WTC11 (cell line): ENCODE results near the gene NKX6-2. TPM values are rescaled to one million over a fixed set of nuclear protein-coding genes. Genes with fewer than 3 reads are reported as not detected.

Experiments used
- ATAC-seq: fragments of 200-7000 bp; cut with Tn5 transposase; 2 replicates; pipeline ENCODE4 v1.10.0; 2021; ENCODE audit warnings: mild to moderate bottlenecking, moderate library complexity
- CTCF ChIA-PET: fragments of 300-600 bp; sonication (Branson Sonifier 250); formaldehyde crosslinking; loops from one replicate; lab custom pipeline; 2021; ENCODE audit warnings: antibody characterized with exemption; lab: Charles Lee
- POLR2A ChIA-PET: fragments of 350-600 bp; sonication (Branson Sonifier 250); formaldehyde crosslinking; loops from one replicate; lab custom pipeline; 2021; ENCODE audit warnings: antibody characterized with exemption; lab: Charles Lee
- DNase-seq: peaks from one replicate; pipeline ENCODE4 v3.0.0; 2021; ENCODE audit warnings: low spot score
- H3K27ac Mint-ChIP-seq: 2 replicates; pipeline ENCODE4 v1.8.0; 2021; ENCODE audit warnings: mixed read lengths
- H3K27me3 Mint-ChIP-seq: 2 replicates; pipeline ENCODE4 v1.8.0; 2021; ENCODE audit warnings: low read depth, mild to moderate bottlenecking, moderate library complexity, mixed read lengths
- H3K36me3 Mint-ChIP-seq: 2 replicates; pipeline ENCODE4 v1.8.0; 2021; ENCODE audit warnings: mixed read lengths
- H3K4me1 Mint-ChIP-seq: 2 replicates; pipeline ENCODE4 v1.8.0; 2022; ENCODE audit warnings: mixed read lengths
- H3K4me3 Mint-ChIP-seq: 2 replicates; pipeline ENCODE4 v1.8.0; 2021; ENCODE audit warnings: mild to moderate bottlenecking, moderate library complexity, mixed read lengths
- H3K9me3 Mint-ChIP-seq: 2 replicates; pipeline ENCODE4 v1.8.0; 2021; ENCODE audit warnings: mixed read lengths
- ATF1 ChIP-seq: sonication (generic); formaldehyde crosslinking; IDR thresholded peaks from 2 replicates; pipeline ENCODE4 v1.8.1; 2023; ENCODE audit warnings: mild to moderate bottlenecking, moderate library complexity, missing genetic modification reagents
- EMX1 ChIP-seq: fragments of 250-450 bp; sonication (Bioruptor Pico); IDR thresholded peaks from 2 replicates; pipeline ENCODE4 v1.8.0; 2021; ENCODE audit warnings: mild to moderate bottlenecking
- GRHL2 ChIP-seq: fragments of 250-450 bp; sonication (Bioruptor Pico); IDR thresholded peaks from 2 replicates; pipeline ENCODE4 v1.8.0; 2022; ENCODE audit warnings: mild to moderate bottlenecking, moderate library complexity; ENCODE audit not compliant: insufficient replicate concordance, severe bottlenecking
- JUN ChIP-seq: sonication (generic); formaldehyde crosslinking; IDR thresholded peaks from 2 replicates; pipeline ENCODE4 v1.8.0; 2023; ENCODE audit warnings: mild to moderate bottlenecking, missing genetic modification reagents
- ZNF138 ChIP-seq: sonication (generic); formaldehyde crosslinking; conservative IDR thresholded peaks from 2 replicates; pipeline ENCODE4 v1.8.1; 2022; ENCODE audit warnings: mild to moderate bottlenecking, moderate library complexity, missing genetic modification reagents
- ZNF317 ChIP-seq: sonication (generic); formaldehyde crosslinking; IDR thresholded peaks from 2 replicates; pipeline ENCODE4 v1.8.1; 2023; ENCODE audit warnings: low read depth, mild to moderate bottlenecking, moderate library complexity, missing genetic modification reagents, borderline replicate concordance
- total RNA-seq: library from RNA; stranded (reverse); gene quantifications from 3 replicates; pipeline ENCODE4 v1.2.3, GENCODE V29; 2021
- TF ChIP-seq, protein P1 (sequence below): fragments of 250-450 bp; sonication (Bioruptor Pico); IDR thresholded peaks from 2 replicates; pipeline ENCODE4 v1.9.0; 2021; ENCODE audit warnings: mild to moderate bottlenecking, borderline replicate concordance
- TF ChIP-seq, protein P2 (sequence below): fragments of 250-450 bp; sonication (Bioruptor Pico); IDR thresholded peaks from 2 replicates; pipeline ENCODE4 v1.9.0; 2021; ENCODE audit warnings: moderate library complexity, mild to moderate bottlenecking, inconsistent platforms, borderline replicate concordance
- TF ChIP-seq, protein P3 (sequence below): sonication (generic); formaldehyde crosslinking; conservative IDR thresholded peaks from 2 replicates; pipeline ENCODE4 v1.8.1; 2022; ENCODE audit warnings: mild to moderate bottlenecking, missing genetic modification reagents
- TF ChIP-seq, protein P4 (sequence below): fragments of 250-450 bp; sonication (Bioruptor Pico); IDR thresholded peaks from 2 replicates; pipeline ENCODE4 v1.9.0; 2021; ENCODE audit warnings: mild to moderate bottlenecking
- TF ChIP-seq, protein P5 (sequence below): sonication (generic); formaldehyde crosslinking; IDR thresholded peaks from 2 replicates; pipeline ENCODE4 v1.8.1; 2023; ENCODE audit warnings: mild to moderate bottlenecking, missing genetic modification reagents
- TF ChIP-seq, protein P6 (sequence below): sonication (generic); formaldehyde crosslinking; IDR thresholded peaks from 2 replicates; pipeline ENCODE4 v1.8.0; 2022; ENCODE audit warnings: mild to moderate bottlenecking, missing genetic modification reagents
- TF ChIP-seq, protein P7 (sequence below): fragments of 250-450 bp; sonication (Bioruptor Pico); IDR thresholded peaks from 2 replicates; pipeline ENCODE4 v2.1.2; 2022; ENCODE audit warnings: mild to moderate bottlenecking, moderate library complexity
- TF ChIP-seq, protein P8 (sequence below): fragments of 250-450 bp; sonication (Bioruptor Pico); IDR thresholded peaks from 2 replicates; pipeline ENCODE4 v1.8.0; 2021; ENCODE audit warnings: mild to moderate bottlenecking

NKX6-2 gene
- total RNA-seq, 1 experiment from 2014 or later, result 0.15 TPM

DNA sequence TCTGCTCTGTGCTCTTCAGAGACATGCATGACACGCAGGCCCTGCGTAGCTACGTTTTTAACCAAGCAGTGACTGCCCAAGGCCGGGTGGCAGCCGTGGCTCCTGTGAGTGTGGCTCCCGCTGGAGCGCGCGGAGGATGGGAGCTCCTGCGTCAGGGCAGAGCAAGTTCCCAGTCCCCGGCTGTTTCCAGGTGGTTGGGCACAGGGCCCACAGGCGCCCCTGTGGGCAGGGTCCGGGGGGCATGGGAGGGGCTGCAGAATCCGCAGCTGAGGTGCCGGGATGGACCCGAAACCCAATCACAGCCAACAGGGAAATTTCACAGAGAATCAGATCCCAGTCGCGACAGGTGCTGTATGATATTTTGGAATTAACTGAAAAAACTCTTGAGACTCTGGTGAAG, 9.8 kb downstream of the NKX6-2 start (continued):
- TF ChIP-seq, protein P1, sequence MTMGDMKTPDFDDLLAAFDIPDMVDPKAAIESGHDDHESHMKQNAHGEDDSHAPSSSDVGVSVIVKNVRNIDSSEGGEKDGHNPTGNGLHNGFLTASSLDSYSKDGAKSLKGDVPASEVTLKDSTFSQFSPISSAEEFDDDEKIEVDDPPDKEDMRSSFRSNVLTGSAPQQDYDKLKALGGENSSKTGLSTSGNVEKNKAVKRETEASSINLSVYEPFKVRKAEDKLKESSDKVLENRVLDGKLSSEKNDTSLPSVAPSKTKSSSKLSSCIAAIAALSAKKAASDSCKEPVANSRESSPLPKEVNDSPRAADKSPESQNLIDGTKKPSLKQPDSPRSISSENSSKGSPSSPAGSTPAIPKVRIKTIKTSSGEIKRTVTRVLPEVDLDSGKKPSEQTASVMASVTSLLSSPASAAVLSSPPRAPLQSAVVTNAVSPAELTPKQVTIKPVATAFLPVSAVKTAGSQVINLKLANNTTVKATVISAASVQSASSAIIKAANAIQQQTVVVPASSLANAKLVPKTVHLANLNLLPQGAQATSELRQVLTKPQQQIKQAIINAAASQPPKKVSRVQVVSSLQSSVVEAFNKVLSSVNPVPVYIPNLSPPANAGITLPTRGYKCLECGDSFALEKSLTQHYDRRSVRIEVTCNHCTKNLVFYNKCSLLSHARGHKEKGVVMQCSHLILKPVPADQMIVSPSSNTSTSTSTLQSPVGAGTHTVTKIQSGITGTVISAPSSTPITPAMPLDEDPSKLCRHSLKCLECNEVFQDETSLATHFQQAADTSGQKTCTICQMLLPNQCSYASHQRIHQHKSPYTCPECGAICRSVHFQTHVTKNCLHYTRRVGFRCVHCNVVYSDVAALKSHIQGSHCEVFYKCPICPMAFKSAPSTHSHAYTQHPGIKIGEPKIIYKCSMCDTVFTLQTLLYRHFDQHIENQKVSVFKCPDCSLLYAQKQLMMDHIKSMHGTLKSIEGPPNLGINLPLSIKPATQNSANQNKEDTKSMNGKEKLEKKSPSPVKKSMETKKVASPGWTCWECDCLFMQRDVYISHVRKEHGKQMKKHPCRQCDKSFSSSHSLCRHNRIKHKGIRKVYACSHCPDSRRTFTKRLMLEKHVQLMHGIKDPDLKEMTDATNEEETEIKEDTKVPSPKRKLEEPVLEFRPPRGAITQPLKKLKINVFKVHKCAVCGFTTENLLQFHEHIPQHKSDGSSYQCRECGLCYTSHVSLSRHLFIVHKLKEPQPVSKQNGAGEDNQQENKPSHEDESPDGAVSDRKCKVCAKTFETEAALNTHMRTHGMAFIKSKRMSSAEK (CRISPR knock-in tag), result no peak

DNA sequence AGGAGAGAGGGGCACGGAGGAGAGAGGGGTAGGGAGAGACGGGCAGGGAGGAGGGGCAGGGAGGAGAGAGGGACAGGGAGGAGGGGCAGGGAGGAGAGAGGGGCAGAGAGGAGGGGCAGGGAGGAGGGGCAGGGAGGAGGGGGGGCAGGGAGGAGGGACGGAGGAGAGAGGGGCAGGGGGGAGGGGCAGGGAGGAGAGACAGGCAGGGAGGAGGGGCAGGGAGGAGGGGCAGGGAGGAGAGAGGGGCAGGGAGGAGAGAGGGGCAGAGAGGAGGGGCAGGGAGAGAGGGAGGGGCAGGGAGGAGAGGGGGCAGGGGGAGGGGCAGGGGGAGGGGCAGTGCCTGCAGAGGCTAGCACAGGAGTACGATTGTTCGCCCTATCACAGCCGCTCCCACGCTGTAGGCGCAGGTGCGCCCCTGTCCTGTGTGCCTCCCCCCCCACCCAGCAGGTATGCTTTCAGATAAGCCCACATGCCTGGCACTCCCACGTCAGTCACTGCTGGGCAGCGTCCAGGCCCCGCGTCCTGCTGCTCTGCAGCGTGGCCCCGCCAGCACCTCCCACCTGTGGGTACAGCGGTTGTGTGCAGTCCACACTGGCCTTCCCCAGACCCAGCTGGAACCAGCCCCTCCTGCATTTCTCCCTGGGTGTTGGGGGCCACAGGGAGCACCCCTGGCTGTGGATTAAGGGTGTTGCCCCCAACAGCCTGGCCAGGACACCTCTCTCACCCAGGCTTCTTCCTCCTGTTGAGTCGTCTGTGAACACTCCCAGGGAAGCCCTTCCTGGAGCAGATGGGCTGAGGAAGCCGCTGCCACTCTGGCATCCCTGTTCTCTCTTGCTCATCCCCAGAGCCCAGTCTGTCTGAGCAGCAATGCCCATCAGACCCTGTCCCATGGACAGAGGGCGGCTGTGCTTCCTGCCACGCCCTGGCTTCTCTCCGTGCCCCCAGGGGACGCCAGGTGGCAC, 10.8 kb downstream of the NKX6-2 start:
- ATAC-seq, result no peak
- DNase-seq, result no peak
- CTCF ChIA-PET, result interaction anchor here (1.5 kb wide), 1 partner anchor 120 kb away, joined by 5 read pairs; no protein-coding TSS in a partner anchor
- Mint-ChIP-seq H3K4me1 (no peaks in the 10 kb centered on the region), H3K4me3 (no peak overlapping the region), H3K9me3 (peaks cover 11% of the 10 kb centered on the region), H3K36me3 (peaks cover 16% of the 10 kb centered on the region), H3K27me3 (no peaks in the 10 kb centered on the region; the same call in 1 of the 2 replicates), H3K27ac (no peak overlapping the region)
- POLR2A ChIA-PET, result no interaction called here
- TF ChIP-seq, protein P2, sequence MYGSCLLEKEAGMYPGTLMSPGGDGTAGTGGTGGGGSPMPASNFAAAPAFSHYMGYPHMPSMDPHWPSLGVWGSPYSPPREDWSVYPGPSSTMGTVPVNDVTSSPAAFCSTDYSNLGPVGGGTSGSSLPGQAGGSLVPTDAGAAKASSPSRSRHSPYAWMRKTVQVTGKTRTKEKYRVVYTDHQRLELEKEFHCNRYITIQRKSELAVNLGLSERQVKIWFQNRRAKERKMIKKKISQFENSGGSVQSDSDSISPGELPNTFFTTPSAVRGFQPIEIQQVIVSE, result no peak
- TF ChIP-seq, protein P3, sequence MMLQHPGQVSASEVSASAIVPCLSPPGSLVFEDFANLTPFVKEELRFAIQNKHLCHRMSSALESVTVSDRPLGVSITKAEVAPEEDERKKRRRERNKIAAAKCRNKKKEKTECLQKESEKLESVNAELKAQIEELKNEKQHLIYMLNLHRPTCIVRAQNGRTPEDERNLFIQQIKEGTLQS (CRISPR knock-in tag), result no peak
- TF ChIP-seq ZNF138 (CRISPR knock-in tag) (no peak), ZNF317 (CRISPR knock-in tag) (no peak), ATF1 (CRISPR knock-in tag) (no peak), JUN (CRISPR knock-in tag) (no peak), GRHL2 (CRISPR knock-in tag) (no peak), EMX1 (no peak)
- TF ChIP-seq, protein P4, sequence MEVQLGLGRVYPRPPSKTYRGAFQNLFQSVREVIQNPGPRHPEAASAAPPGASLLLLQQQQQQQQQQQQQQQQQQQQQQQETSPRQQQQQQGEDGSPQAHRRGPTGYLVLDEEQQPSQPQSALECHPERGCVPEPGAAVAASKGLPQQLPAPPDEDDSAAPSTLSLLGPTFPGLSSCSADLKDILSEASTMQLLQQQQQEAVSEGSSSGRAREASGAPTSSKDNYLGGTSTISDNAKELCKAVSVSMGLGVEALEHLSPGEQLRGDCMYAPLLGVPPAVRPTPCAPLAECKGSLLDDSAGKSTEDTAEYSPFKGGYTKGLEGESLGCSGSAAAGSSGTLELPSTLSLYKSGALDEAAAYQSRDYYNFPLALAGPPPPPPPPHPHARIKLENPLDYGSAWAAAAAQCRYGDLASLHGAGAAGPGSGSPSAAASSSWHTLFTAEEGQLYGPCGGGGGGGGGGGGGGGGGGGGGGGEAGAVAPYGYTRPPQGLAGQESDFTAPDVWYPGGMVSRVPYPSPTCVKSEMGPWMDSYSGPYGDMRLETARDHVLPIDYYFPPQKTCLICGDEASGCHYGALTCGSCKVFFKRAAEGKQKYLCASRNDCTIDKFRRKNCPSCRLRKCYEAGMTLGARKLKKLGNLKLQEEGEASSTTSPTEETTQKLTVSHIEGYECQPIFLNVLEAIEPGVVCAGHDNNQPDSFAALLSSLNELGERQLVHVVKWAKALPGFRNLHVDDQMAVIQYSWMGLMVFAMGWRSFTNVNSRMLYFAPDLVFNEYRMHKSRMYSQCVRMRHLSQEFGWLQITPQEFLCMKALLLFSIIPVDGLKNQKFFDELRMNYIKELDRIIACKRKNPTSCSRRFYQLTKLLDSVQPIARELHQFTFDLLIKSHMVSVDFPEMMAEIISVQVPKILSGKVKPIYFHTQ, result no peak
- TF ChIP-seq, protein P5, sequence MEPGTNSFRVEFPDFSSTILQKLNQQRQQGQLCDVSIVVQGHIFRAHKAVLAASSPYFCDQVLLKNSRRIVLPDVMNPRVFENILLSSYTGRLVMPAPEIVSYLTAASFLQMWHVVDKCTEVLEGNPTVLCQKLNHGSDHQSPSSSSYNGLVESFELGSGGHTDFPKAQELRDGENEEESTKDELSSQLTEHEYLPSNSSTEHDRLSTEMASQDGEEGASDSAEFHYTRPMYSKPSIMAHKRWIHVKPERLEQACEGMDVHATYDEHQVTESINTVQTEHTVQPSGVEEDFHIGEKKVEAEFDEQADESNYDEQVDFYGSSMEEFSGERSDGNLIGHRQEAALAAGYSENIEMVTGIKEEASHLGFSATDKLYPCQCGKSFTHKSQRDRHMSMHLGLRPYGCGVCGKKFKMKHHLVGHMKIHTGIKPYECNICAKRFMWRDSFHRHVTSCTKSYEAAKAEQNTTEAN (CRISPR knock-in tag), result no peak
- TF ChIP-seq, protein P1 (CRISPR knock-in tag), result no peak
- TF ChIP-seq, protein P6, sequence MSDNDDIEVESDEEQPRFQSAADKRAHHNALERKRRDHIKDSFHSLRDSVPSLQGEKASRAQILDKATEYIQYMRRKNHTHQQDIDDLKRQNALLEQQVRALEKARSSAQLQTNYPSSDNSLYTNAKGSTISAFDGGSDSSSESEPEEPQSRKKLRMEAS, result no peak
- TF ChIP-seq, protein P7, sequence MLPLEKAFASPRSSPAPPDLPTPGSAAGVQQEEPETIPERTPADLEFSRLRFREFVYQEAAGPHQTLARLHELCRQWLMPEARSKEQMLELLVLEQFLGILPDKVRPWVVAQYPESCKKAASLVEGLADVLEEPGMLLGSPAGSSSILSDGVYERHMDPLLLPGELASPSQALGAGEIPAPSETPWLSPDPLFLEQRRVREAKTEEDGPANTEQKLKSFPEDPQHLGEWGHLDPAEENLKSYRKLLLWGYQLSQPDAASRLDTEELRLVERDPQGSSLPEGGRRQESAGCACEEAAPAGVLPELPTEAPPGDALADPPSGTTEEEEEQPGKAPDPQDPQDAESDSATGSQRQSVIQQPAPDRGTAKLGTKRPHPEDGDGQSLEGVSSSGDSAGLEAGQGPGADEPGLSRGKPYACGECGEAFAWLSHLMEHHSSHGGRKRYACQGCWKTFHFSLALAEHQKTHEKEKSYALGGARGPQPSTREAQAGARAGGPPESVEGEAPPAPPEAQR, result no peak
- TF ChIP-seq, protein P8, sequence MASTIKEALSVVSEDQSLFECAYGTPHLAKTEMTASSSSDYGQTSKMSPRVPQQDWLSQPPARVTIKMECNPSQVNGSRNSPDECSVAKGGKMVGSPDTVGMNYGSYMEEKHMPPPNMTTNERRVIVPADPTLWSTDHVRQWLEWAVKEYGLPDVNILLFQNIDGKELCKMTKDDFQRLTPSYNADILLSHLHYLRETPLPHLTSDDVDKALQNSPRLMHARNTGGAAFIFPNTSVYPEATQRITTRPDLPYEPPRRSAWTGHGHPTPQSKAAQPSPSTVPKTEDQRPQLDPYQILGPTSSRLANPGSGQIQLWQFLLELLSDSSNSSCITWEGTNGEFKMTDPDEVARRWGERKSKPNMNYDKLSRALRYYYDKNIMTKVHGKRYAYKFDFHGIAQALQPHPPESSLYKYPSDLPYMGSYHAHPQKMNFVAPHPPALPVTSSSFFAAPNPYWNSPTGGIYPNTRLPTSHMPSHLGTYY (CRISPR knock-in tag), result no peak
